ENCODE measurements around the gene KPNB1.

DNA sequence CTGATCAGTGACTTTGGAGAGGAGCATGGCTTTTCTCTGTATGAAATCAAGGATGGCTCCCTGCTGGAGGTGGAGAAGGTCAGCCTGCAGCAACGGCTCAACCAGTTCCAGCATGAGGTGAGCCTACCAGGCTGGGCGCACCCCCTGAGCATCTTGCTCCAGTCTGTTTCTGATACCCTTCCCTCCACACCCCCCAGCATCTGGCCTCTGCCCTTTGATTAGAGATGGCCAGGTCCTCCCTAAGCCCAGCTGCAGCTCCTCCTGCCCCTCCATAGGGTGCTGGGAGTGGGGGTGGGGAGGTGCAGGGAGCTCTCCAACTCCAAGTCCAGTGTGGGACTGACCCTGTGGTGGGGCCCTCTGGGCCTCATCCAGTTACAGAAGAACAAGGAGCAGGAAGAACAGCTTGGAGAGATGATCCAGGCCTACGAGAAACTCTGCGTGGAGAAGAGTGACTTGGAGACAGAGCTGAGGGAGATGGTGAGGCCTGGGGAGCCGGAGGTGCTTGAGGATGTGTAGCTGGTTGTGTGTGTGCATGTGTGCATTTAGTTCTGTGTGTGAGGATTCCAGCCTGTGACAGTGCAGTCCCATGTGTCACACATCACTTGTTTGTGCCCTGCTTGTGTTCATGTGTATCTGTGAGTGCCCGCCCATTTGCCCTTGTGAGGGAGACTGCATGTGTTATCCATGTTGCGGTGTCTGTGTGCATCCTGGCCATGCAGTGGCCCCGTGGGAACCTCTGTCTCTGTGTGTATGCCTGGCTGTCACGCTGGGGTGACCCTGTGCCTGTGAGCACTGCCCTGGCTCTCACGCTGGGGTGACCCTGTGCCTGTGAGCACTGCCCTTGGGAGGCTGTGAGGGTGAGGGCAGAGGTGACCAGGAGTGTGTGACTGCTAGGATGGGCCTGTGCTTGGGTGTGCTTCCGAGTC lies 47.3 kb downstream of the KPNB1 start:
- no peak for TF ChIP-seq POLR2A (IDR thresholded peaks at IDR 0.05)
- TF ChIP-seq CTCF (IDR thresholded peaks at IDR 0.05) = no peak
- no peak for TF ChIP-seq EP300 (IDR thresholded peaks at IDR 0.05)

All from suprapubic skin (tissue), 3 donors.